KOPT-K1 (cell line): Measurements from ENCODE around the gene TENM3.

Experiments used
- H3K27ac ChIP-seq: fragments of 200-600 bp; sonication (generic); 2 replicates; pipeline ENCODE4 v1.5.1; 2016; ENCODE audit warnings: antibody characterized with exemption, mild to moderate bottlenecking, low read depth, low read length; ENCODE audit not compliant: poor library complexity, severe bottlenecking
- H3K36me3 ChIP-seq: fragments of 200-600 bp; sonication (generic); 2 replicates; pipeline ENCODE4 v1.5.1; 2017; ENCODE audit warnings: antibody characterized with exemption, mild to moderate bottlenecking, low read length, moderate library complexity; ENCODE audit not compliant: insufficient read depth
- H3K9me3 ChIP-seq: fragments of 200-600 bp; sonication (generic); 2 replicates; pipeline ENCODE4 v1.5.1; 2017; ENCODE audit warnings: antibody characterized with exemption, low read length, mild to moderate bottlenecking; ENCODE audit not compliant: insufficient read depth, poor library complexity, severe bottlenecking

Gene TENM3

DNA sequence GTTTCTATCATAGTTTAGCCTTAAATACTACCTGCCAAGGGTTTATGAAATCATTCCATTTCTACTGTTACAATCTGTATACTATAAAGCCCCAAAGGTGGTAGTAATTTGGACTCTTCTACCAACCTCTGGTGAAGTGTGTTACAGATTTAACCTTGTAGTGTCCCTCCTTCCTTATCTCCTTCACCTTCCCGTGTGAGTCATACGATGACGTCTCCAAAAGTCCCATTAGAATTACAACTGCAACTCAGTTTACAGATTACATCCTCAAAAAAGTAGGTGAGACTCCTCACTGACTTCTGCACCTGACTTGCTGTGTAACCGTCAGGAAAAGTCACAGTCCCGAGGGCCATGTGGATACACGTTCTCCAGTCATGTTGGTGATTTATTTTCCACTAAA, 455.0 kb downstream of the TENM3 start:
- Histone ChIP-seq H3K36me3 (no peaks in the 10 kb centered on the region), H3K9me3 (no peaks in the 10 kb centered on the region), H3K27ac (no peak overlapping the region)

DNA sequence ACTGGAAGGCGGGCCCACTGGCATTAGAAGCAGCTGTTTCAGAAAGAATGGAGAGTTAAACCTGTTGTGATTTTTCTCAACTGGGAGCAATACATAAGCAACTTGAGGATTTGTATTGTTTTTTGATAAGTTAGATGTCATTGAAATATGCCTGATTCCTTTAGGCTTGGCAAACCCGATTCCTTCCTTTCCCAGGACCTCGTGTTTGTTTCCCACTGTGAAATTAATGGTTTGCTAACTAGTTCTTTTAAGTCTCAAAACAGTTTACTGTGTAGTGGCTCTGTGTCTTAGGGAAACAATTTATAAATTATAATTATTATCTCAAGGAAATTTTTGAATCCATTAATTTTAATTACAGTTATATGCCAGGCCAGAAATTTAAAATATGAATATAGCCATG, 456.0 kb downstream of the TENM3 start:
- Histone ChIP-seq H3K9me3 (no peaks in the 10 kb centered on the region), H3K36me3 (no peaks in the 10 kb centered on the region), H3K27ac (no peak overlapping the region)

DNA sequence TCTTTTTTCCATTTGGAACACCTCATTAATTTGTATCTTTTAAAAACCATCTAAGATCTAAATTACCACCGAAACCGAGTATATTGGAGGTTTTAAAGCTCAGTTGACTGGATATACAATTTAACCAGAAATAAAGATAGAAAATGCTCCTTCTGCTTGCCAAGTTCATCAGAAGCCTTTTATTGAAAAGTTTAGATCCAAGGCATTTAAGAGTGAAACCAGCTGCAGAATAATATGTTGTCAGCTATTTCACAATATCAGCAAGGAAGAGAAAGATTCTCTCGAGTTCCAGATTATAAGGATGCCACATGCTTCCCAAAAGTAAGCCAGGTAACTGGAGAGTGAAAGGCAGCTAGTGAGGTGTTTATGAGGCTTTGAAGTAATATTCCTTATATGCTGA, 456.6 kb downstream of the TENM3 start:
- Histone ChIP-seq H3K9me3 (no peaks in the 10 kb centered on the region), H3K36me3 (no peaks in the 10 kb centered on the region), H3K27ac (no peak overlapping the region)

DNA sequence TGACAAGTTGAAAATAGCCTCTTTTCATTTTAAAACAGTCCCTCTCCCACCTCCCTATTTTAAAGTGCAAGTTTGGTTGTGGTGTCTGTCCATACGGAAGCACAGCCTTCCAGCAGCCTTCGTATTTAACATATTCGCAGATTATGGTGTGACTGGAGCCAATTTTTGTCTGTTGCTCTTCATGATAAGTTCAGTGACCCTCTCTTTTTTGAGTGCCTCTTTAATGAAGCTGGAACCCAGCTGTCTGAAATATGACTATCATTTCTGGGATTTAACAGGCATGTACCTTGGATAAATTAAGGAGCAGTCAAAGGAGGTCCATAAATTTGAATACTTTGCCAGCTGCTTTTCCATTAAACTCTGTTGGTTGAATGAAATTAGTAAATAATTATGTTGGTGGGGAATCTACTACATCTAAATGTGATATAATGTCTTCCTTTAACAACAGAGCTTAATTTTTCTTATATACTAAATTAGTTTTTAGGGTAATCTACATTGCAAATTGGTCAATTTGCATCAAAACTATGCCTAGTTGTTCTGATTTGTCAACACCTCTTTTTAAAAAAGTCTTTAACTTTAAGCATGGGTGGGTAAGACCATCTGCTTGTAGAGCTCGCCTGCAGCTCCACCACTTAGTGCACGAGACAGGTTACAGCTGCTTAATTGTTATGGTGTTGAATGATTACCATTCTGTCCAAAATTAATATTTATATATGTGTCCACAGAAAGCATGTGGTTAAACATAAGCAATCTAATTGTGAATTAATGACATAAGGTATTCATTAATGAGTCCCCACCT, 457.4 kb downstream of the TENM3 start:
- no peak overlapping the region for H3K27ac ChIP-seq
- H3K9me3 ChIP-seq, result no peaks in the 10 kb centered on the region
- no peaks in the 10 kb centered on the region for H3K36me3 ChIP-seq

GRCh38 chr4:182704077-182704476, 460.9 kb downstream of the TENM3 start:
- Histone ChIP-seq H3K36me3 (no peaks in the 10 kb centered on the region), H3K9me3 (no peaks in the 10 kb centered on the region), H3K27ac (no peak overlapping the region)

- no peaks in the 10 kb centered on the region for H3K9me3 ChIP-seq
- H3K36me3 ChIP-seq, result no peaks in the 10 kb centered on the region
- H3K27ac ChIP-seq, result no peak overlapping the region
Observed at GRCh38 chr4:182704948-182705347, 461.7 kb downstream of the TENM3 start.

DNA sequence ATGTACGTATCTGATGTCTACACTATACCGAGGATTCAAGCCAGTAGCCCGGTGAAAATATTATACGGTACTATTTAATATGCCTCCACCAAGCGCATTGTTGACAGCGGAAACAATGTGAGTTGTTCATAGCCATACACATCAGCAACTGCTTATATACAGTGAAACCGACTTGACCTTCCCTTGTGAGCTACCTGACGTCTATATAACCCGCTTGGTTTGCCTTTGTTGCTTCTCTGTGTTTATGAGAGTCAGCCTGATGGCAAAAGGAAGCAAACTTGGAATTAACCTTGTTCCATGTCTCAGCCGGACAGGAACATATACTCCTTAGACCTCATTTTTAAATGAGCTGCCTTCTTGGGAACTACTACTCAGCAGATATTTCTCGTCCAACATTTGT, 462.2 kb downstream of the TENM3 start:
- Histone ChIP-seq H3K36me3 (no peaks in the 10 kb centered on the region), H3K9me3 (no peaks in the 10 kb centered on the region)

DNA sequence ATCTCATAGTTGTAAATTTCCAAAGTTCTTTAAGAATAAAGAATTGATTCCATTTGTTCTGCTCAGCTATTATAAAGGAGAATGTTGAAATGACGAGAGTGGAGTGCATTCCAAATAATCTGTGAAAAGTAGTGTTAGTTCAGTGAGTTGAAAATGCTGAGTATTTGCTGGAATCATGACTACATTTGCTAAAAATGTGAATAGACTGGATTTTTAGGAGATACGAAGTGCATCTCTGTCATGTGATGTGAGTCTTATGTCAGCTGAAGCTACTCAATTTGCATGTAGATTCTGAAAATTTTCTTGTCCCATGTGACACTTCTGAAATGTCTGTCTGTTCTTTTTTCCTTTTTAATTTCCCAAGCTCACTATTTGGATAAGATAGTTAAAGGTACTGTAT, 468.0 kb downstream of the TENM3 start:
- Histone ChIP-seq H3K9me3 (no peaks in the 10 kb centered on the region), H3K27ac (no peak overlapping the region), H3K36me3 (no peaks in the 10 kb centered on the region)

More for the DNA sequence above, 462.2 kb downstream of the TENM3 start:
- no peak overlapping the region for H3K27ac ChIP-seq

DNA sequence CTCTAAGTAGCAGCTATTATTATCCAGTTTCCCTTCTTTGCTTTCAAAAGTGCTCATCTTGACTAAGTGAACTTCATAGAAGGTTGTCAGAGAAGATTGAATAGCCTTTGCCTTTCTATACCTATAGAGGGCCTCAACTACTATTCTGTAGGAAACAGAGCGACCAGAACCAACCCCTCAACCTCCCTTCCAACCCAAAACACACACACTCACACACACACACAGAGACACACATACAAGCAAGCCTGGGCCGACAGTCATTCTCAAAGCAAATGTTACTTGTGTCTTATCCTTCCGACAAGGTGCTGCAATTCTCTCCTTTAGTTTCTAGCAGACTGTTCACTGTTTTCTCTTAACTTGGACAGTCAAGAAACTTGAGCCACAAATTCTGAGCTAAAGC, 472.3 kb downstream of the TENM3 start:
- no peaks in the 10 kb centered on the region for H3K9me3 ChIP-seq
- H3K27ac ChIP-seq, result no peak overlapping the region
- no peaks in the 10 kb centered on the region for H3K36me3 ChIP-seq

- Histone ChIP-seq H3K27ac (no peak overlapping the region), H3K9me3 (no peaks in the 10 kb centered on the region), H3K36me3 (no peaks in the 10 kb centered on the region)
Observed at GRCh38 chr4:182716192-182716591, 473.0 kb downstream of the TENM3 start.

DNA sequence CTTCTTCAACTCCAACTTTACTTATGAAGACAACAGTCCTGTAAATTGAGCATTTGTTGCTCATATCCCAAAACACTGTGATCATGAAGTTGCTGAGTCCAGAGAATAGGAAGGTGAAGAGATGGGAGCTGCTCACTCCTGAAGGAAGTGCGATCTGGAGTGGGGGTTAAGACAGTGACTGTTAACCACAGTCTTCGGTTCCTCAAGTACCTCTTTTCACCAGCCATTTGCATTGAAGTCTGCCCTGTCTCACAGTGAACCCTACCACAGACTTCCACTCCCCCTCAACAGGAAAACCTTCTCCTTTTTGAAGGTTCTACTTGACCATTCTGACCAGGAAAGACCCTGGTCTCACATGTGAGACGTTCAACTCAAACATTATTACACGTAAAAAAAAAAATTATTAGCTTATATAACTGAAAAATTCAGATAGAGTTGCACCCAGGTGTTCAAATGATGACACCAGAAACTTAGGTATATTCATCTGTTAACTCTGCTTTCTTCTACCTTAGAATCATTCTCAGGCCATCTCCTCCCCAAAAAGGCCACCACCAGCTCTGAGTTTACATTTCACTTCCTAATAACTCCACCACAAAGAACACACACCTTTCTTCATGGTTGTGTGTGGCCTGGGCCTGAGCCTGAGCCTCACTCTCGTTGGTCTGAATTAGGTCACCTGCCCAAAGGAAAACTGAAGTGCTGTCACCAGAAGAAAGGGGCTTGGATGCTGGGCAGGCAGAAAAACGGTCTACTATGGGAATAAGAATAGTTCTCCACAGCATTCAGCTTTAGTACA, 474.8 kb downstream of the TENM3 start:
- Histone ChIP-seq H3K9me3 (no peaks in the 10 kb centered on the region), H3K36me3 (no peaks in the 10 kb centered on the region), H3K27ac (no peak overlapping the region)

- Histone ChIP-seq H3K36me3 (no peaks in the 10 kb centered on the region), H3K27ac (no peak overlapping the region), H3K9me3 (no peaks in the 10 kb centered on the region)
Observed at GRCh38 chr4:182724414-182724813, 481.2 kb downstream of the TENM3 start.

DNA sequence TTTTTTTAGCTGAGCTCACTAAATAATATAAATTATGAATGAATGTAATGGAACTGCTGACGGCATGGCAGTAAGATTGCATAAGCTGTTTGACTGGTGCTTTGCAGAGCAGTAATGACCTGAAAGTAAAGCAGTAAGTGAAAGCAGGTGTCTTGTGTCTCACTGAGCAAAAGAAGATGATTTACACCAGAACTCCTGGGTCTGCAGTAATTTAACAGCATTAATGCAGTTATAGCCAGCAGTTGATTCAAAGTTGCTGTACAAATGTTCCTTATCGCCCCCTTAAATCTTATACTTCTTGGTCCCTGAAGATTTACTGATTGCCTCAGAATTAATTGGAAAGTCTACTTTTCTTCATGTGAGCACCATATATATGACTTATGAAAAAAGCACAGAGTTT, 486.3 kb downstream of the TENM3 start:
- Histone ChIP-seq H3K9me3 (no peaks in the 10 kb centered on the region), H3K27ac (no peak overlapping the region), H3K36me3 (no peaks in the 10 kb centered on the region)

DNA sequence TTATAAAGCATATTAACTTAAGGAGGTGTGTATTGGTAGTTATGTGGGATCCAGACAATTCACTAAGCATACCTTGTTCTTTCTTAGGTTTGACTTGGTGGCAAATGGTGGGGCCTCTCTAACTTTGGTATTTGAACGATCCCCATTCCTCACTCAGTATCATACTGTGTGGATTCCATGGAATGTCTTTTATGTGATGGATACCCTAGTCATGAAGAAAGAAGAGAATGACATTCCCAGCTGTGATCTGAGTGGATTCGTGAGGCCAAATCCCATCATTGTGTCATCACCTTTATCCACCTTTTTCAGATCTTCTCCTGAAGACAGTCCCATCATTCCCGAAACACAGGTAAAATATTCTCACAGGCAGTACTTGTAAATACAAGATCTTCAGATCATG, 487.6 kb downstream of the TENM3 start:
- no peaks in the 10 kb centered on the region for H3K36me3 ChIP-seq

DNA sequence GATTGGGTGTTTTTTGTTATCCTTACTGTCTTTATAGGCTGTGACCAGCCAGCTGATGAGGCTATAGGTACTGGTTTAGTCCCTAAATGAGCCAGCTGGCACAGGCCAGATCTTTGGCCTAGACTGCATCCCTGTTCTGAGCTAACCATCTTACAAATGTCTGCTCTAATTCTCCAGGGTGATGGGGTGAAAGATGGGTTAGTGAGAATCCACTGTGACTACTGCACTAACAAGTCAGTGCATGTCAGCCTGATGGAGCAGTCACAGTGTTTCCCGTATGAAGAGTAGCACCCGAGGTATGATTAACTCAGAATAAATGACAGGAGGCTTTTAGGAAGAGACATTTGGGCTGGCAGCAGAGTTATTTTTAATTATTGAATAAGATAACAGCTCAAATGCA, 493.0 kb downstream of the TENM3 start:
- H3K27ac ChIP-seq, result no peak overlapping the region
- no peaks in the 10 kb centered on the region for H3K9me3 ChIP-seq
- no peaks in the 10 kb centered on the region for H3K36me3 ChIP-seq

More for the DNA sequence above, 487.6 kb downstream of the TENM3 start:
- Histone ChIP-seq H3K9me3 (no peaks in the 10 kb centered on the region), H3K27ac (no peak overlapping the region)
